ENCODE measurements around the gene LYZL4.

LYZL4 gene

DNA sequence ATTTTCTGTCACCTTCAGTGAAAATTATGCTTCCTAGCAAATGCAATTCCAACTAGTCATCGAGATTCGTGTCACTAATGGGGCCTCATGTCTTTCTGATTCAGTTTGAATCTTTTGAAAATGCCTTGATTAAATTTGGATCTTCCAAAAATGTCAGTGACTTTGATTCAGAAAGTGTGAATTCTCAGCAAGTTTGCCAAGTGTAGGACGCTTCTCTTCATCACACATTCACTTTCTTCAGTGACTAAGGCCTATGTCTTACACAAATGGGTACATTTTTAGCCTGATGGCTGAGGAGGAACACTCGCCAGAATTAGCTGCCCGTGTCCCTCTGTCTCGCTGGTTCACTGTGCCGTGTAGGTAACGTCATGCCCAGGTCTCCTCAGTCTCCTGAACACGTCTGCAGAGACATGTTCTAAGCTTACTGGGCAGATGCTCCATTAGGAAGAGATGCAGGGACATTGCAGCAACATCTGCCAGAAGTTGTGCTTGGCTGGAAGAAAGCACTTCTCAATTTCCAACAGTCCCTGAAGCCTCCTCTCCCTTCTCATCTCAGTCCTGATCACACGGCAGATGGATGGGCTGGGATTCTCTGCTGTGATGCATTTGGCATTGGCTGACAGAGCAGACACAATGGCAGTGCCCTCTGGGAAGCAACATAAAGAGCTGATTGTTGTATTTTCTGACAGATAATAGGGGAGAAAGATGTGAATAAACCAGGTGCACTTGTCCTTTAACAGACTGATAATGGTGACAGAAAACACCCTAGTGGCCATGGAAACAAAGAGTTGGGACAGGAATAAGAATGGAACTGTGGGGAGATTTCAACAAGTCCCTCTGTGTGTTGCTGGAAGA lies 29.1 kb upstream of the LYZL4 start:
- Mint-ChIP-seq H3K27me3 (ENCODE audit: low read depth) (peaks cover 7% of the 10 kb centered on the region), H3K4me3 (no peak overlapping the region), H3K36me3 (ENCODE audit: low read depth) (no peaks in the 10 kb centered on the region), H3K9me3 (no peaks in the 10 kb centered on the region), H3K4me1 (ENCODE audit: low read depth) (no peaks in the 10 kb centered on the region), H3K27ac (no peak overlapping the region)

DNA sequence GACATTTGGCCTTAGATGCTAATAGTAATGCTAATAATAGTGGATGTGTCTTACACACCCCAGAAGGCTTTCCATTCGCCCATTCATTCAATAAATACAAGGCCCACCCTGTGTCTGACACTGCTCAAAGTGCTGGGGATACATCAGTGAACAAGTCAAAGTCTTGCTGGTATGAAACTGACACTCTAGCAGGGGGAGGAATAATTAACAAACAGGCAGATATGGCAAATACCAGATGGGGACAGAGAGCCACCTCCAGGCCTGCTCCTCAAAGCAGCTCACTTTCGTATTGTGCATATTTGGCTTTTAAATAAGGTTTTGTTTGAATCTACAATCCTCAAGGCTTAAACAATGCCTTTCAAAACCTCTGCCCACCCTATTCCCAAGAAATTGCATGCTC lies 28.3 kb upstream of the LYZL4 start:
- Mint-ChIP-seq H3K4me3 (no peak overlapping the region), H3K27me3 (ENCODE audit: low read depth) (peaks cover 7% of the 10 kb centered on the region), H3K9me3 (no peaks in the 10 kb centered on the region), H3K4me1 (ENCODE audit: low read depth) (no peaks in the 10 kb centered on the region), H3K36me3 (ENCODE audit: low read depth) (no peaks in the 10 kb centered on the region), H3K27ac (no peak overlapping the region)

DNA sequence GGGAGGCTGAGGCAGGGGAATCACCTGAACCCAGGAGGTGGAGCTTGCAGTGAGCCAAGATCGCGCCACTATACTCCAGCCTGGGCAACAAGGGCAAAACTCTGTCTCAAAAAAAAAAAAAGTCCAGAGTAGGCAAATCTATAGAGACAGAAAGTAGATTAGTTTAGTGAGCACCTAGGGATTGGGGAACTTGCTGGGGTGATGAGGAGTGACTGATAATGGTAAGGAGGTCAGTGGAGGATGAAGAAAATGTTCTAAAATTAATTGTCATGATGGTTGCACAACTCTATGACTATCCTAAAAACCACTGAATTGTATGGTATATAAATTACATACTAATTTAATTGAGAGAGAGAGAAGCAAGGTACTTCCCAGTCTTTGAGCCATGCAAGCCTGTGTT lies 27.8 kb upstream of the LYZL4 start:
- no peak overlapping the region for H3K27ac Mint-ChIP-seq
- H3K4me3 Mint-ChIP-seq, result no peak overlapping the region
- peaks cover 7% of the 10 kb centered on the region for H3K27me3 Mint-ChIP-seq (ENCODE audit: low read depth)
- H3K4me1 Mint-ChIP-seq (ENCODE audit: low read depth), result no peaks in the 10 kb centered on the region
- H3K36me3 Mint-ChIP-seq (ENCODE audit: low read depth), result no peaks in the 10 kb centered on the region
- no peaks in the 10 kb centered on the region for H3K9me3 Mint-ChIP-seq

DNA sequence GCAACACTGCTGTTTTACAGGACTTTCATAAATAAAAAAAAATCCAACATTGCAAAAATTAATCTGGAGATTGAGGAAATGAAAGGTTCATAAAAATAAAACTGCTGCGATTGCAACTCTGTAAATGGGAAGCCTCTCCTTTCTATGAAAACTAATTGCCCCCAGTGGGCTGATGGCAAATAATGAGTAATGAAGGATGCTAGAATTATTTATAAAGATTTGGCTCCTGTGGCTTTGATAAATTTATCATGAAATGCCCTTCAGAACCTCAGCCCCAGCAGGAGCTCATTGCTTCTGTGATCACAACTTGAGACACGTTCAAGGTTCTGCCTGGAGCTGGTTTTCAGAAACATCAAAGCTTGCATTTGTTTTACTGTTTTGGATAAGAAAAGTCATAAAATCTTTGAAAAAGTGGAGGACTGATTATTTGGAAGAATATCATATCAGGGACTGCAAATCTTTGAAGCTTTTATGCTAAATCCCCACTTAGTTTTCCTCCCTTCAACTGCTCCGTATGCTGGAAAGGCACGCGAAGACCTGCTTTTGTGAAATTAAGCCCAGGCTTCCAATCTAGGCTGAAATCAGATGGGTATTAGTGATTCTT lies 24.5 kb upstream of the LYZL4 start:
- Mint-ChIP-seq H3K36me3 (ENCODE audit: low read depth) (no peaks in the 10 kb centered on the region), H3K27ac (no peak overlapping the region), H3K4me3 (no peak overlapping the region), H3K27me3 (ENCODE audit: low read depth) (peaks cover 8% of the 10 kb centered on the region), H3K4me1 (ENCODE audit: low read depth) (no peaks in the 10 kb centered on the region), H3K9me3 (peaks cover 14% of the 10 kb centered on the region)

DNA sequence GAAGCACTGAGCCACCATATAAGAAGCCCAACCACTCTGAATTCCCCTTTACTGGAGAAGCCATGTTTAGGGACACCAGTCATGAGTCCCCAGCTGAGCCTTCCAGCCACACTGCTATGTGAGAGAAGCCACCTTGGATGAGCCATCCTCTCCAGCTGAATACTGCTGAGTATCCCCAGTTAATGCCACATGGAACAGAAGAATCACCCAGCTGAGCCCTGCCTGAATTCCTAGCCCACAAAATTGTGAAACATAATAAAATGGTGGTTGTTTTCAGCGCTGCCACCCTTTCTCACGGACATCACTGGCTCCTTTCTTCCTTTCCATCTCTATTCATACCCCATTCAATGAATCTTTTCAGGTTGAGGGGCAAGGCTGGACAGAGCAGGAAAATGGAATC lies 22.1 kb upstream of the LYZL4 start:
- peaks cover 14% of the 10 kb centered on the region for H3K9me3 Mint-ChIP-seq
- no peak overlapping the region for H3K27ac Mint-ChIP-seq
- H3K4me1 Mint-ChIP-seq (ENCODE audit: low read depth), result no peaks in the 10 kb centered on the region
- peaks cover 4% of the 10 kb centered on the region for H3K27me3 Mint-ChIP-seq (ENCODE audit: low read depth)
- H3K4me3 Mint-ChIP-seq, result no peak overlapping the region
- no peaks in the 10 kb centered on the region for H3K36me3 Mint-ChIP-seq (ENCODE audit: low read depth)

DNA sequence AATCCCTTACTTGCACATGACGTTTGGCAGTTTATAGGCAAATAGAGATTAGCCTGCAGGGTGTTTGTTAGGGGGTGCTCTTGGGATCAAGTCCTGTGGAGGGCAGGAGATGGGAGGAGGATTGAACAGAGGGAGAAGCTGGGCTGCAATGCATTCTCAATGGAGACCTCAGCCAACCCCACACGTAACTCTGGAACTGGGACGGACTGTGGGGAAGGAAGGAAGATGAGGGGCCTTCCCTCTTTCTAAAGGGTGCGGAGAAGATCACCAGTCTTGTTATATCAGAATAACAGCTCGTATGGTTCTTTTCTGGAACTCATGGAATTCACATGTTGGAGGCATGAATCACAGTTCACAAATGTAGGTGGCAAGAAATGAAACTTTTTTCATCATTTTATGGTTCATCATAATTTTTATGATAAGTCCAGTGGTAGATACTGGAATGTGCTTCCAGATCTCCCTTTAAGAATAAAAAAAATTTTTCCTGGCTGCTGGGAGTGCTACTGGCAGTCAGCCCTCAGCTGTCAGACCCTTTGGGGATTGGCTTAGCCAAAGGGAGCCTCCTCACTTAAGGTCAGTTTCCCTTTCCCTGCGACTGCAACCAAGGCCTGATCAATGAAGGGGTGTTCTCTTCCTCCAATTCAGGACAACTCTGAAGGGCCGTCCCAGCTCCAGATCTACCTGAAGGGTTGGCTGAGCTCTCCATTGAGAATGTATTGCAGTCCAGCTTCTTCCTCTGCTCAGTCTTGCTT lies 20.5 kb upstream of the LYZL4 start:
- peaks cover 4% of the 10 kb centered on the region for H3K27me3 Mint-ChIP-seq (ENCODE audit: low read depth)

DNA sequence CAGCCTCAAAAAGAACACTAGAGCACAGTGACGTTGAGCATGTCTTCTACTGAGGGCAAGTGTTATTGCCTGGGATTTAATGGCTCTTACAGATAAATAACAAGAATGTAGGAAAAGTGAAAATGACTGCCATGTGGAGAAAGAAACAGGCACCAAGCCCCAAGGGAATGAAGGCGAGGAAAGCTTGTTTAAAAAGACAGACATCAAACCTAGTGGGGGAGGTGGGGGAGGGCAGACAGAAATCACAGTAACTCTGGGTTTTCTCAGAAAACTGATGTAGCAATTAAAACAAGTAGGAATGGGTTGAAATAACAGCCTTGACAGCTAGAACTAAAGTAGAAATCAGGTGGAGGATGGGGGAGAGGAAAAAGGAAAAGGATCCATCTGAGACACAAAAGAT lies 18.4 kb upstream of the LYZL4 start:
- no peak overlapping the region for H3K4me3 Mint-ChIP-seq
- no peaks in the 10 kb centered on the region for H3K4me1 Mint-ChIP-seq (ENCODE audit: low read depth)
- H3K9me3 Mint-ChIP-seq, result peaks cover 14% of the 10 kb centered on the region
- peaks cover 4% of the 10 kb centered on the region for H3K27me3 Mint-ChIP-seq (ENCODE audit: low read depth)
- no peak overlapping the region for H3K27ac Mint-ChIP-seq
- H3K36me3 Mint-ChIP-seq (ENCODE audit: low read depth), result no peaks in the 10 kb centered on the region

More for the DNA sequence above, 20.5 kb upstream of the LYZL4 start:
- Mint-ChIP-seq H3K9me3 (peaks cover 14% of the 10 kb centered on the region), H3K4me1 (ENCODE audit: low read depth) (no peaks in the 10 kb centered on the region), H3K36me3 (ENCODE audit: low read depth) (no peaks in the 10 kb centered on the region), H3K4me3 (no peak overlapping the region), H3K27ac (no peak overlapping the region)

DNA sequence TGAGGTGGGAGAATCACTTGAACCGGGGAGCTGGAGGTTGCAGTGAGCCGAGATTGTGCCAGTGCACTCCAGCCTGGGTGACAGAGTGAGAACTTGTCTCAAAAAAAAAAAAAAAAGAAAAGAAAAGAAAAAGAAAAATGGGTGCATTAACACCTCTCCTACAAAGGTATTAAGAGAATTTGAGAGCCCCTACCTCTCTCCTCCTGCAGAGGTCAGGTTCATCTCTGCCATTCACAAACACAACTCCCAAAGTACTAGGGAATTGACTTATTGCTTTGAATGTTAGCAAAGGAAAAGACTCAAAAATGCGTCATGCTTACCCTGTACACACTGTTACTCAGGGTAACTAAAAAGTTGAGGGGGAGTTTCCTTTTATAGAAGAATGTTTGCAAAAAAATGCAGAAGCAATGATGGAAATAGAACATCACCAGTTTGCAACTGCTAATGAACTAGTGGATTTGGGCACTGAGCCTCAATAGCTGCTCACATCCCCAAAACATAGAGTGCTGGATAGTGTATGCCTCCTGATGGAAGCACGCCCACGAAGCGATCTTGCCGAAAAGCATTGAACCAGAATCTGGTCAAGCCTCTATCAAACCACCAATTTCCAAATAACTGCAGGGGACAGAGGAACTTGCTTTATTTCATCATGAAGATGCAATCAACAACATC lies 15.5 kb upstream of the LYZL4 start:
- H3K27me3 Mint-ChIP-seq (ENCODE audit: low read depth), result no peaks in the 10 kb centered on the region
- no peak overlapping the region for H3K4me3 Mint-ChIP-seq
- H3K27ac Mint-ChIP-seq, result no peak overlapping the region

DNA sequence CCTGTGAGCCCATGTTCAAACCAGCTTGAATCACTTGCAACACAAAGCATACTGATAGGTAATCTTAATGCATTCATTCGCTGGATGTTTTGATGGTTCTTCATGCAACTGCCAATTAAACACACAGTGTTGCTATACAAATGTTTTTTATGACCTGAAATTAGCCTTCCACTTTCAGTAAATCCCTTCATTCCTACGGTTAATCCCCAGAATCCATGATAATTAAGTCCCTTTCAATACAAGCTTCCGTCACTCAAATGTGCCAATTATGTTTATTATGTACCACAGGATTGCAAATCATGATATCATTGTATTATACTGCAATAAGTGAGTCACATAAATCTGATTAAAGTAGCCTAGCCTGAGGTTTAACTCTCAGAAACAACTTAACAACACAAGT lies 14.5 kb upstream of the LYZL4 start:
- H3K9me3 Mint-ChIP-seq, result no peaks in the 10 kb centered on the region
- H3K36me3 Mint-ChIP-seq (ENCODE audit: low read depth), result no peaks in the 10 kb centered on the region
- no peak overlapping the region for H3K4me3 Mint-ChIP-seq
- no peaks in the 10 kb centered on the region for H3K4me1 Mint-ChIP-seq (ENCODE audit: low read depth)
- H3K27me3 Mint-ChIP-seq (ENCODE audit: low read depth), result no peaks in the 10 kb centered on the region
- H3K27ac Mint-ChIP-seq, result no peak overlapping the region

More for the DNA sequence above, 15.5 kb upstream of the LYZL4 start:
- Mint-ChIP-seq H3K9me3 (no peaks in the 10 kb centered on the region), H3K36me3 (ENCODE audit: low read depth) (no peaks in the 10 kb centered on the region), H3K4me1 (ENCODE audit: low read depth) (no peaks in the 10 kb centered on the region)

DNA sequence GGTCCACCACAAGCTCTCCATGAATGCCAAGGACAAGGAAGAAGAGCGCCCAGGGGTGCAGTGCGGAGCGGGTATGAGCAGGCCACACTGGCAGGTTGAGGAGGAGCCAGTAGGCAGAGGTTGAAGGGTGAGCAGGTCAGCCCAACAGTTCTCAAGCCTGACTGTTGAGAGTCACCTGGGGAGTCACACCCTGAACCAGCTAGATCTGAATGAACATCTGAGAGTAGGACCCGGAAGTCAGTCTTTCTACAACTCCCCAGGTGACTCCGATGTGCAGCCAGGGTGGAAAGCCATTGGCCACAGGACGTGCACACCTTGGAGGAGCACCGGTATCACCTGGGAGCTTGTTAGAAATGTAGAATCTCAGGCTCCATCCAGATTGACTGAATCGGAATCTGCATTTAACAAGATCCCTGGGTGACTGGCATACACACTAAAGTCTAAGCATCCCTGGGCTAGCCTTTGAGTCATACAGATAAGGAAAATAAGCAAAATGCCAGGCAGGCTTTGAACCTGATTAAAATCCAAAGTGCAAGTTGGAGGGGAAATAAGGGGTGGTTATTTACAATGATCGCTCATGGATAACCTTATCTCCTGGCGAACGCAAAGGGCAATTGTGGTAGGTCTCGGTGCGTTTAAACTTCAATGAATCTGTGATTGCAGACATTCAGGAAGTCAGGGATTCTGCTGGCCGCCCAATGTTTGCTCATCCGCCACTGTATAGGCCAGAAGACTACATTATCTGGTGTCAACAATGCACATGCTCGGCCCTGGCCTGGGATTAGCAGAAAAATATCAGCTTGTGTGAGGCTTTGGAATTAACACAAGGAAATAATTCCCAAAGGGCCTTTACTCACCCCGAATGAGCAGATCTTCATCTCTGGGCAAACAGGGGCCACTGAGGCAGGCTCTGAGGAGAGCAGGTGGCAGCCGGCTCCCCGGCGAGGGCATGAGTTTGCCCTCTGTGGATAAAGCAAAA lies 11.7 kb upstream of the LYZL4 start:
- Mint-ChIP-seq H3K36me3 (ENCODE audit: low read depth) (no peaks in the 10 kb centered on the region), H3K27ac (no peak overlapping the region), H3K4me3 (no peak overlapping the region), H3K27me3 (ENCODE audit: low read depth) (peaks cover 4% of the 10 kb centered on the region), H3K4me1 (ENCODE audit: low read depth) (no peaks in the 10 kb centered on the region), H3K9me3 (no peaks in the 10 kb centered on the region)

DNA sequence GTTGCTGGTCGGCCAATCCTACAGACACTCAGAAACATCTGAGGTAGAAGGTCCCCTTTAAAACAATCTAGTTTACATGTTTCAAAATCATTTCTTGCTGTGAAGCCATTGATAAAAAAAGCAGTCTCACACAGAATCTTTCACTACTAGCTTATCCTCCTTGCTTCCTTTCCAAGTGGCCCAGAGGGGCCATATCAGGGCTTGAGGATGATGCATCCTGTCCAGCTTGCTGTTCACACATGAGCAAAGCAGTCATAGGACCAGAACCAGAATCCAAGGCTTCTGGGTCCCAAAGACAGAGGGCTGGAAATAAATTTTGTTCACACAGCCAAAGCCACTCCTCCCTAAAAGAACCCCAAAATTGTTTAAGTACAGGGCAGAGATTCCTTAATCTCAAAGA lies 9.2 kb upstream of the LYZL4 start:
- peaks cover 7% of the 10 kb centered on the region for H3K27me3 Mint-ChIP-seq (ENCODE audit: low read depth)
- H3K4me3 Mint-ChIP-seq, result no peak overlapping the region
- H3K27ac Mint-ChIP-seq, result no peak overlapping the region
- H3K4me1 Mint-ChIP-seq (ENCODE audit: low read depth), result no peaks in the 10 kb centered on the region
- H3K9me3 Mint-ChIP-seq, result no peaks in the 10 kb centered on the region
- H3K36me3 Mint-ChIP-seq (ENCODE audit: low read depth), result no peaks in the 10 kb centered on the region

DNA sequence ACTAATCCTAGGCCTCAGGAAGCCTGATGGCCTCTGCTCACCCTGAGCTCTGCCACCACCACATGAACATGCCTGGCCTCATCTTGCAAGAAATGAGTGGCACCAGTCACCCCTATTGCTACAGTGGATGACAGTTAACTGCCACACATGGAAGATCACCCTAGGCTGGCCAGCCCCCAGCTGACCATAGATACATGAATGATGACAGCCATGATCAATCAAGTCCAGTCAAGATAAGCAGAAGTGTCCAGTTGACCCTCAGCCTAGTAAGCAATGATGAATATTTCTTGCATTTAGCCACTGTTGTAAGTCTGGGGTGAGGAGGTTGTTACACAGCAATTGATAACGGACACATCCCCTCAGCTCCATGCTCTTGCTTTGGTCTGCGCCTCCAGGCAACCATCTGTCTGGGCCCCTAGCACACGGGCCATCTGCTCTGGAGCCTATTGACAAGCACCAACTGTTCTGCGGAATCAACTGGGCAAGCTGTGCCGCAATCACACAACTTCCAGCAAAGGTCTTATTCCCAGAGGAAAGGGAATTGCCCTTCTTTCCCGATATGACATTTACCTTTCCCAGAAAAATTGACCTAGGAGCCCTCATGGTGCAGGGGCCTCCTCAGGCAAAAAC lies 2.2 kb upstream of the LYZL4 start:
- H3K4me1 Mint-ChIP-seq (ENCODE audit: low read depth), result no peaks in the 10 kb centered on the region
- no peak overlapping the region for H3K4me3 Mint-ChIP-seq
- H3K27ac Mint-ChIP-seq, result no peak overlapping the region
- H3K27me3 Mint-ChIP-seq (ENCODE audit: low read depth), result peaks cover 10% of the 10 kb centered on the region
- H3K9me3 Mint-ChIP-seq, result no peaks in the 10 kb centered on the region
- no peaks in the 10 kb centered on the region for H3K36me3 Mint-ChIP-seq (ENCODE audit: low read depth)

DNA sequence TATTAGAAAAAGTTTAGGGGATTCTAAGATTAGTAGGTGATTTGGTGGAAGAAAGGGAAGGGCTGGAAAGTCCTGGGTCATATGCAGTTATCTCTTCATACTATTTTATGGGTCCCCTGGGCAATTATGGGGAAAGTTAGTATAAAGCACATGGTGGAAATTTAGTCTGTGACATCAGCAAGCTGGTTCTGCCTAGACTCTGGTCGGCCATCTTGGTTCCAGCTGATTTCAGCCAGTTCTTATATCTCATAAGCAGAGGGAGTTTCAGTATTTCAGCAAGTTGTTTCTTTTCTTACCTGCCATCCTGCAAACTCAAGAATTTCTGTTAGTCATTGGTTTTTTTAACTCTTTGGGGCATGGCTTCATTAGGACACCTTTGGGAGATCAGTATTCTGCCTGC lies 1.0 kb upstream of the LYZL4 start:
- H3K27me3 Mint-ChIP-seq (ENCODE audit: low read depth), result peaks cover 7% of the 10 kb centered on the region
- H3K4me1 Mint-ChIP-seq (ENCODE audit: low read depth), result no peaks in the 10 kb centered on the region

More for the DNA sequence above, 1.0 kb upstream of the LYZL4 start:
- Mint-ChIP-seq H3K9me3 (no peaks in the 10 kb centered on the region), H3K27ac (no peak overlapping the region), H3K4me3 (no peak overlapping the region), H3K36me3 (ENCODE audit: low read depth) (no peaks in the 10 kb centered on the region)

All from T-helper 1 cell treated with Interleukin-12 subunit alpha and Interleukin-12 subunit beta and Interleukin-4 antibody, amounts not matched to agents 30 μg/mL and 1 μg/mL, for 36 hours (primary cell).